ENCODE data around the gene GSDME. TPM values are rescaled to one million over a fixed set of nuclear protein-coding genes. Genes with fewer than 3 reads are reported as not detected.
A peak's percentile ranks its signal among the peaks of the same experiment; 100 is the strongest.

GSDME gene
- total RNA-seq, 5 donors from 2014 or later (not counting 1 experiment from before 2014, with no cell fraction given), result 0.38 to 1.1 (median 0.46) TPM; not detected in 1

- Mint-ChIP-seq H3K4me3 (no peak overlapping the region), H3K4me1 (peaks cover 5 to 8% (median 5%) of the 10 kb centered on the region in 3 donors), H3K9me3 (peaks cover 3 to 26% (median 5%) of the 10 kb centered on the region in 3 donors), H3K36me3 (no peaks in the 10 kb centered on the region), H3K27ac (no peak overlapping the region), H3K27me3 (peaks cover 10 to 35% of the 10 kb centered on the region in 2 donors)
- H3K36me3 ChIP-seq (ENCODE audit: control insufficient read depth in 2 of 2, extremely low read depth in 1 of 2, insufficient read depth in 1 of 2, low read length in 1 of 2), result no peaks in the 10 kb centered on the region
- H3K4me3 ChIP-seq (ENCODE audit: control insufficient read depth in 1 of 2, extremely low read depth in 1 of 2, low read length in 1 of 2), result no peak overlapping the region
- DNase-seq (no peak), ATAC-seq (replicated peaks in 1 of 4) (no peak)
- H3K27ac ChIP-seq (ENCODE audit: low read length), result no peak overlapping the region
- peaks cover 4% of the 10 kb centered on the region in 2 experiments for H3K4me1 ChIP-seq (ENCODE audit: control insufficient read depth in 1 of 2, extremely low read depth in 1 of 2, insufficient read depth in 2 of 2, low read length in 2 of 2)
- H3K27me3 ChIP-seq (replicated peaks in 1 of 2; ENCODE audit: control insufficient read depth in 2 of 2, extremely low read depth in 1 of 2, insufficient read depth in 2 of 2, low read length in 1 of 2), result peaks cover 0 to 24% of the 10 kb centered on the region in 2 experiments
- ChIA-PET CTCF (no interaction called here), POLR2A (no interaction called here)
- 22% methylated on average over 1 of the region's 2 CpGs for WGBS (ENCODE audit: insufficient coverage)
- H3K9me3 ChIP-seq, result no peaks in the 10 kb centered on the region
Measured at GRCh38 chr7:24733414-24734060, 23.7 kb downstream of the GSDME start.

- H3K27ac ChIP-seq (ENCODE audit: low read length), result no peak overlapping the region
- H3K4me3 ChIP-seq (ENCODE audit: control insufficient read depth in 1 of 2, extremely low read depth in 1 of 2, low read length in 1 of 2), result no peak overlapping the region
- no peaks in the 10 kb centered on the region for H3K36me3 Mint-ChIP-seq
- peaks cover 8 to 11% of the 10 kb centered on the region in 2 experiments for H3K4me1 ChIP-seq (ENCODE audit: control insufficient read depth in 1 of 2, extremely low read depth in 1 of 2, insufficient read depth in 2 of 2, low read length in 2 of 2)
- H3K27me3 Mint-ChIP-seq, result peaks cover 10 to 36% of the 10 kb centered on the region in 2 donors
- H3K27me3 ChIP-seq (replicated peaks in 1 of 2; ENCODE audit: control insufficient read depth in 2 of 2, extremely low read depth in 1 of 2, insufficient read depth in 2 of 2, low read length in 1 of 2), result peaks cover 0 to 30% of the 10 kb centered on the region in 2 experiments
- no peak overlapping the region for H3K27ac Mint-ChIP-seq
- no peak for DNase-seq
- peaks cover 3 to 18% (median 5%) of the 10 kb centered on the region in 3 donors for H3K9me3 Mint-ChIP-seq
- H3K4me3 Mint-ChIP-seq, result no peak overlapping the region
- no peaks in the 10 kb centered on the region for H3K36me3 ChIP-seq (ENCODE audit: control insufficient read depth in 2 of 2, extremely low read depth in 1 of 2, insufficient read depth in 1 of 2, low read length in 1 of 2)
- ChIA-PET POLR2A (no interaction called here), CTCF (no interaction called here)
- peaks cover 12% of the 10 kb centered on the region in 3 donors for H3K4me1 Mint-ChIP-seq
- no peaks in the 10 kb centered on the region for H3K9me3 ChIP-seq
- no peak for ATAC-seq (replicated peaks in 1 of 4)
- 95% methylated on average over 3 of the region's 4 CpGs for WGBS (ENCODE audit: insufficient coverage)
Measured at GRCh38 chr7:24732646-24733413, 24.4 kb downstream of the GSDME start.

DNA sequence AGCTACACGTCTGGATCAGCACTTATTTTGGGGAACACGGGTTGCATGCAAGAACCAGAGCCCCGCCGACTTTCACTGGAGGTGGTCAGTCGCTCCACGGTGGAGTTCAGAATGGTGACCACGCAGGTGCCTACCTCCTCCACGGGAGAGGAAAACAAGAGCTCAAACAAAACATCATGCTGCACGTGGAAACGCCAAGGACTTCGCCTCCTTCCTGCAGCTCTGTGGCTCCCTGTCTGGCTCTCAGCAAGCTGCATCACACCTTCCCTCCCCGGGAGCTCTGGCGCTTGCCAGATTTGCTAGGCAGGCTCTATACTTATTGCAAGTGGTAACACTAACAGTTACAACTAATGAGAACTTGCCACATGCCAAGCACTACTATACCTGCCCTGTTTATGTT lies 26.0 kb downstream of the GSDME start:
- no peak for ATAC-seq (replicated peaks in 1 of 4)
- H3K4me1 Mint-ChIP-seq, result peaks cover 21 to 24% (median 22%) of the 10 kb centered on the region in 3 donors
- 87% methylated on average over 13 of the region's 13 CpGs for WGBS (ENCODE audit: insufficient coverage)
- H3K4me3 Mint-ChIP-seq, result no peak overlapping the region
- H3K36me3 Mint-ChIP-seq, result no peaks in the 10 kb centered on the region
- Histone ChIP-seq H3K9me3 (no peaks in the 10 kb centered on the region), H3K36me3 (ENCODE audit: control insufficient read depth in 2 of 2, extremely low read depth in 1 of 2, insufficient read depth in 1 of 2, low read length in 1 of 2) (no peaks in the 10 kb centered on the region), H3K4me1 (ENCODE audit: control insufficient read depth in 1 of 2, extremely low read depth in 1 of 2, insufficient read depth in 2 of 2, low read length in 2 of 2) (peaks cover 14 to 19% of the 10 kb centered on the region in 2 experiments), H3K27ac (ENCODE audit: low read length) (no peak overlapping the region), H3K27me3 (replicated peaks in 1 of 2; ENCODE audit: control insufficient read depth in 2 of 2, extremely low read depth in 1 of 2, insufficient read depth in 2 of 2, low read length in 1 of 2) (peaks cover 0 to 32% of the 10 kb centered on the region in 2 experiments), H3K4me3 (ENCODE audit: control insufficient read depth in 1 of 2, extremely low read depth in 1 of 2, low read length in 1 of 2) (no peak overlapping the region)
- peaks cover 3 to 6% (median 5%) of the 10 kb centered on the region in 3 donors for H3K9me3 Mint-ChIP-seq
- no peak overlapping the region for H3K27ac Mint-ChIP-seq
- POLR2A ChIA-PET, result no interaction called here
- DNase-seq, result no peak
- peaks cover 10 to 36% of the 10 kb centered on the region in 2 donors for H3K27me3 Mint-ChIP-seq
- CTCF ChIA-PET, result no interaction called here

- no peak for ATAC-seq (replicated peaks in 1 of 4)
- CTCF ChIA-PET, result no interaction called here
- H3K27ac Mint-ChIP-seq, result no peak overlapping the region
Measured at GRCh38 chr7:24730018-24730369, 27.3 kb downstream of the GSDME start.

GRCh38 chr7:24729365-24730017 lies 27.8 kb downstream of the GSDME start:
- H3K27me3 Mint-ChIP-seq, result peaks cover 7 to 28% of the 10 kb centered on the region in 2 donors
- Histone ChIP-seq H3K27ac (ENCODE audit: low read length) (no peak overlapping the region), H3K27me3 (replicated peaks in 1 of 2; ENCODE audit: control insufficient read depth in 2 of 2, extremely low read depth in 1 of 2, insufficient read depth in 2 of 2, low read length in 1 of 2) (peaks cover 0 to 37% of the 10 kb centered on the region in 2 experiments), H3K4me3 (ENCODE audit: control insufficient read depth in 1 of 2, extremely low read depth in 1 of 2, low read length in 1 of 2) (no peak overlapping the region), H3K4me1 (ENCODE audit: control insufficient read depth in 1 of 2, extremely low read depth in 1 of 2, insufficient read depth in 2 of 2, low read length in 2 of 2) (peaks cover 14 to 19% of the 10 kb centered on the region in 2 experiments), H3K36me3 (ENCODE audit: control insufficient read depth in 2 of 2, extremely low read depth in 1 of 2, insufficient read depth in 1 of 2, low read length in 1 of 2) (no peaks in the 10 kb centered on the region), H3K9me3 (no peaks in the 10 kb centered on the region)
- peaks cover 21 to 24% (median 22%) of the 10 kb centered on the region in 3 donors for H3K4me1 Mint-ChIP-seq
- WGBS (ENCODE audit: insufficient coverage), result 80% methylated on average over 9 of the region's 10 CpGs
- H3K36me3 Mint-ChIP-seq, result no peaks in the 10 kb centered on the region
- ChIA-PET CTCF (no interaction called here), POLR2A (no interaction called here)
- peaks cover 0 to 1% (median 0%) of the 10 kb centered on the region in 3 donors for H3K9me3 Mint-ChIP-seq
- H3K4me3 Mint-ChIP-seq, result no peak overlapping the region
- ATAC-seq (replicated peaks in 1 of 4) (no peak), DNase-seq (no peak)
- no peak overlapping the region for H3K27ac Mint-ChIP-seq

More at GRCh38 chr7:24730018-24730369, 27.3 kb downstream of the GSDME start:
- H3K9me3 Mint-ChIP-seq, result peaks cover 0 to 2% (median 0%) of the 10 kb centered on the region in 3 donors
- no peak overlapping the region for H3K4me3 Mint-ChIP-seq
- H3K27ac ChIP-seq (ENCODE audit: low read length), result no peak overlapping the region
- H3K27me3 Mint-ChIP-seq, result peaks cover 10 to 33% of the 10 kb centered on the region in 2 donors
- DNase-seq, result no peak
- H3K36me3 ChIP-seq (ENCODE audit: control insufficient read depth in 2 of 2, extremely low read depth in 1 of 2, insufficient read depth in 1 of 2, low read length in 1 of 2), result no peaks in the 10 kb centered on the region
- POLR2A ChIA-PET, result no interaction called here
- peaks cover 0 to 32% of the 10 kb centered on the region in 2 experiments for H3K27me3 ChIP-seq (replicated peaks in 1 of 2; ENCODE audit: control insufficient read depth in 2 of 2, extremely low read depth in 1 of 2, insufficient read depth in 2 of 2, low read length in 1 of 2)
- no peak overlapping the region for H3K4me3 ChIP-seq (ENCODE audit: control insufficient read depth in 1 of 2, extremely low read depth in 1 of 2, low read length in 1 of 2)
- H3K4me1 ChIP-seq (ENCODE audit: control insufficient read depth in 1 of 2, extremely low read depth in 1 of 2, insufficient read depth in 2 of 2, low read length in 2 of 2), result peaks cover 14 to 19% of the 10 kb centered on the region in 2 experiments
- H3K36me3 Mint-ChIP-seq, result no peaks in the 10 kb centered on the region
- H3K4me1 Mint-ChIP-seq, result peaks cover 21 to 24% (median 22%) of the 10 kb centered on the region in 3 donors
- no peaks in the 10 kb centered on the region for H3K9me3 ChIP-seq

DNA sequence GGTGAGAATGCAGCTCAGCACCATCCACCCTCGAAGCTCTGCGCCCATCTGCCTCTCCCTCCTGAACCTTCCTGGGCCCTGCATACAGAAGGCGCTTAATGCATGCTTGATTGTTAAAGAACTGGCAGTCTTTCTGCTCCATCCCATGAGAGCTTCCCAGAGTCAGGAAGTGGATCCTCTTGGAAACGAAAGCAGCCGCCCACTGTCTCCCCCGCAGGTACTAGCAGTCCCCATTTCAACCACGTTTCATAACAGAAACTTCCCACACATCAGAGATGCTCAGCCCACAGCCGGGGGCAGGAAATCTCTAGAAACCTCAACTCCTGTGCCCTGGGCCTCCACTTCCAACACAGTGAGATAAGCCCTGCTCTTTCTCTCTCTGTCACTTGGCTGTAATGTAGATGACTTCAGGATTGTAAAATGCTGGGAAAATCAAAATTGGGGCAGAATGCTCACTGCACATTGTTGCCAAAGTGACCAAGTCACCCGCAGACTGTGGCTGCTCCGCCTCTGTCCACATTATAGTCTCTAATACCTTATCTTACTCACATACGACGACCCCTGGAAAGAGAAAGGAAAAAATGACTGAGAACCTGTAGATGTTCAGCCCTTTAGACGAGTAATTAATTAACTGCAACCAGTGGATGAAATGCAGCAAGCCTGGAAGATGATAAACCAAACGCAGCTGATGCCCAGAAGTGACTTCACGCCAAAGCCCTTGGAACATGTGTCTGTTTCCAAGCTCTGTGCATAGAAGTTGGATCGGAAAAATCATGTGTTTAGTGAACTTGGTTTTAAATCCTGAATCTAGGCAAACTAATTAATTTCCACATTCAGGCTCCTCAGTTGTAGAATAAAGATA lies 28.5 kb downstream of the GSDME start:
- H3K9me3 Mint-ChIP-seq, result no peaks in the 10 kb centered on the region
- H3K4me1 ChIP-seq (ENCODE audit: control insufficient read depth in 1 of 2, extremely low read depth in 1 of 2, insufficient read depth in 2 of 2, low read length in 2 of 2), result peaks cover 14 to 19% of the 10 kb centered on the region in 2 experiments
- ATAC-seq (replicated peaks in 1 of 4), result peak in 3 of 4 experiments; percentile 50 to 55 (median 53)
- H3K27me3 ChIP-seq (replicated peaks in 1 of 2; ENCODE audit: control insufficient read depth in 2 of 2, extremely low read depth in 1 of 2, insufficient read depth in 2 of 2, low read length in 1 of 2), result peaks cover 0 to 38% of the 10 kb centered on the region in 2 experiments
- WGBS (ENCODE audit: insufficient coverage), result 25% methylated on average over 7 of the region's 16 CpGs
- H3K36me3 Mint-ChIP-seq, result no peaks in the 10 kb centered on the region
- POLR2A ChIA-PET, result no interaction called here
- CTCF ChIA-PET, result no interaction called here
- H3K27ac ChIP-seq (ENCODE audit: low read length), result no peak overlapping the region
- peak in 1 of 35 experiments; percentile 7 for DNase-seq
- H3K4me3 Mint-ChIP-seq, result peak overlapping the region in 1 of 3 donors; percentile 65
- peaks cover 5 to 24% of the 10 kb centered on the region in 2 donors for H3K27me3 Mint-ChIP-seq
- no peak overlapping the region for H3K27ac Mint-ChIP-seq
- H3K4me3 ChIP-seq (ENCODE audit: control insufficient read depth in 1 of 2, extremely low read depth in 1 of 2, low read length in 1 of 2), result no peak overlapping the region
- H3K4me1 Mint-ChIP-seq, result peaks cover 21 to 24% (median 22%) of the 10 kb centered on the region in 3 donors
- no peaks in the 10 kb centered on the region for H3K9me3 ChIP-seq
- no peaks in the 10 kb centered on the region for H3K36me3 ChIP-seq (ENCODE audit: control insufficient read depth in 2 of 2, extremely low read depth in 1 of 2, insufficient read depth in 1 of 2, low read length in 1 of 2)
